Esophagus squamous epithelium (tissue), 4 donors: ENCODE results near the gene DESI2.

ENCODE experiments used
- CTCF ChIP-seq, 6 experiments: fragments of 450-650 bp in 4 of 6; fragments of 200-600 bp in 2 of 6; sonication (generic) in 2 of 6; IDR thresholded peaks; one replicate each; pipeline ENCODE4 v1.5.1; 2016 to 2019; ENCODE audit warnings: antibody characterized with exemption in 6 of 6, mild to moderate bottlenecking in 4 of 6, moderate library complexity in 4 of 6
- POLR2A ChIP-seq, 4 donors: fragments of 450-650 bp; IDR thresholded peaks; one replicate each; pipeline ENCODE4 v1.6.1; 2017; ENCODE audit warnings: antibody characterized with exemption in 4 of 4, mild to moderate bottlenecking in 4 of 4, moderate library complexity in 3 of 4

- TF ChIP-seq CTCF (IDR thresholded peaks at IDR 0.05) (no peak), POLR2A (IDR thresholded peaks at IDR 0.05) (no peak)
Measured at GRCh38 chr1:244727871-244728474, 75.0 kb downstream of the DESI2 start.
